BLaER1 treated with 17β-estradiol and CSF1 and Interleukin-3, amounts not matched to agents 10 nM and 100 nM (cell line): ENCODE data around the gene TSPAN13.

Experiments used
- H3K27ac ChIP-seq, 11 experiments: shearing (Covaris generic); formaldehyde crosslinking; 2 replicates each; pipeline ENCODE4 v1.8.1; 2022
- H3K27me3 ChIP-seq, 11 experiments: shearing (Covaris generic); formaldehyde crosslinking; 2 replicates each; pipeline ENCODE4 v1.8.1; 2022
- H3K36me3 ChIP-seq, 11 experiments: shearing (Covaris generic); formaldehyde crosslinking; 2 replicates each; pipeline ENCODE4 v1.8.1; 2022
- H3K4me1 ChIP-seq, 10 experiments: shearing (Covaris generic); formaldehyde crosslinking; 2 replicates each; pipeline ENCODE4 v1.8.1; 2022
- H3K4me2 ChIP-seq, 11 experiments: shearing (Covaris generic); formaldehyde crosslinking; 2 replicates each; pipeline ENCODE4 v1.8.1; 2022
- H3K4me3 ChIP-seq, 10 experiments: shearing (Covaris generic); formaldehyde crosslinking; 2 replicates each; pipeline ENCODE4 v1.8.1; 2022
- H3K9ac ChIP-seq, 11 experiments: shearing (Covaris generic); formaldehyde crosslinking; 2 replicates each; pipeline ENCODE4 v1.8.1; 2022
- H3K9me3 ChIP-seq, 11 experiments: shearing (Covaris generic); formaldehyde crosslinking; replicated peaks in 1 of 11; 2 replicates each; pipeline ENCODE4 v1.8.1; 2022
- H4K20me1 ChIP-seq, 11 experiments: shearing (Covaris generic); formaldehyde crosslinking; 2 replicates each; pipeline ENCODE4 v1.8.1; 2022
- Cebpa-rat ChIP-seq, 11 experiments: shearing (Covaris generic); IDR thresholded peaks; 2 replicates each; pipeline ENCODE4 v1.8.1; 2022

Gene TSPAN13

DNA sequence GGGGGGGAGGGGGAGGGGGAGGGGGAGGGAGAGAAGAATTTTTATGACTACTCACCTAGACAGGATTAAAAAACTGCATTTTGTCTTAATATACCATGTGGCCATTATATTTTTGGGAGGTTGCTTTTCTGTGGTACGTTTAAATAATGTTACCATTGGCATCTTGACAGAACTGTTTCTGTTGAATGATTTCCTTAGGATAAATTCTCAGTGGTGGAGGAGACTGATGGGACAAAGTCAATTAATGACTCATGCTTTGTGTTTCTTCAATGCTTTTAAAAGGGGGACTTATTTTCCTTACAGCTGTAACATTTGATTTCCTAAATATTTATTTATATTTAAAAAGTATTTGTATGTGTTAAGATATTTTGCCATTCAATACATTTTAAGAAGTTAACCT, 37.5 kb downstream of the TSPAN13 start:
- Histone ChIP-seq H3K36me3 (peaks cover 0 to 11% (median 7%) of the 10 kb centered on the region in 11 experiments; a peak in 4 of 22 replicates), H4K20me1 (no peaks in the 10 kb centered on the region)
- no peak for TF ChIP-seq Cebpa-rat (IDR thresholded peaks at IDR 0.05)

GRCh38 chr7:16791905-16792698, 38.5 kb downstream of the TSPAN13 start:
- Histone ChIP-seq H4K20me1 (no peaks in the 10 kb centered on the region), H3K4me2 (no peak overlapping the region), H3K36me3 (peaks cover 0 to 11% (median 7%) of the 10 kb centered on the region in 11 experiments; a peak in 4 of 22 replicates), H3K4me1 (peaks cover 0 to 6% (median 0%) of the 10 kb centered on the region in 10 experiments; a peak in 6 of 20 replicates), H3K27me3 (no peaks in the 10 kb centered on the region), H3K27ac (no peak overlapping the region), H3K9me3 (peaks cover 0 to 9% (median 0%) of the 10 kb centered on the region in 11 experiments; a peak in 1 of 22 replicates), H3K9ac (no peak overlapping the region), H3K4me3 (no peak overlapping the region)
- no peak for TF ChIP-seq Cebpa-rat (IDR thresholded peaks at IDR 0.05)

More for the DNA sequence above, 37.5 kb downstream of the TSPAN13 start:
- Histone ChIP-seq H3K9ac (no peak overlapping the region), H3K4me1 (peaks cover 0 to 6% (median 0%) of the 10 kb centered on the region in 10 experiments; a peak in 6 of 20 replicates), H3K4me2 (no peak overlapping the region), H3K27me3 (no peaks in the 10 kb centered on the region), H3K4me3 (no peak overlapping the region), H3K27ac (no peak overlapping the region), H3K9me3 (peaks cover 0 to 9% (median 0%) of the 10 kb centered on the region in 11 experiments; a peak in 1 of 22 replicates)

GRCh38 chr7:16794986-16795385, 41.4 kb downstream of the TSPAN13 start:
- Histone ChIP-seq H3K9ac (no peak overlapping the region), H3K27ac (no peak overlapping the region), H4K20me1 (no peaks in the 10 kb centered on the region), H3K9me3 (no peaks in the 10 kb centered on the region), H3K27me3 (no peaks in the 10 kb centered on the region), H3K36me3 (no peaks in the 10 kb centered on the region), H3K4me2 (peak overlapping the region in 3 of 11 experiments; percentile 7 to 41 (median 21); a peak in 5 of 22 replicates), H3K4me1 (peaks cover 0 to 6% (median 0%) of the 10 kb centered on the region in 10 experiments; a peak in 6 of 20 replicates), H3K4me3 (no peak overlapping the region)
- TF ChIP-seq Cebpa-rat (IDR thresholded peaks at IDR 0.05): no peak

- H3K4me1 ChIP-seq: peaks cover 0 to 6% (median 0%) of the 10 kb centered on the region in 10 experiments; a peak in 6 of 20 replicates
- H3K4me2 ChIP-seq: no peak overlapping the region
- H4K20me1 ChIP-seq: no peaks in the 10 kb centered on the region
- H3K27ac ChIP-seq: no peak overlapping the region
- no peak for TF ChIP-seq Cebpa-rat (IDR thresholded peaks at IDR 0.05)
- no peaks in the 10 kb centered on the region for H3K27me3 ChIP-seq
- H3K9me3 ChIP-seq: no peaks in the 10 kb centered on the region
- no peak overlapping the region for H3K9ac ChIP-seq
- H3K36me3 ChIP-seq: no peaks in the 10 kb centered on the region
- H3K4me3 ChIP-seq: no peak overlapping the region
These were observed 42.1 kb downstream of the TSPAN13 start for GRCh38 chr7:16795624-16796023.

- Histone ChIP-seq H3K4me2 (no peak overlapping the region), H3K9ac (no peak overlapping the region), H3K27me3 (no peaks in the 10 kb centered on the region), H3K4me1 (no peaks in the 10 kb centered on the region), H3K4me3 (no peak overlapping the region), H3K27ac (no peak overlapping the region), H4K20me1 (no peaks in the 10 kb centered on the region), H3K36me3 (no peaks in the 10 kb centered on the region), H3K9me3 (no peaks in the 10 kb centered on the region)
- TF ChIP-seq Cebpa-rat (IDR thresholded peaks at IDR 0.05): no peak
These were observed 47.6 kb downstream of the TSPAN13 start for GRCh38 chr7:16801111-16801542.

- H3K27me3 ChIP-seq: no peaks in the 10 kb centered on the region
- H3K36me3 ChIP-seq: no peaks in the 10 kb centered on the region
- H3K9ac ChIP-seq: no peak overlapping the region
- no peak for TF ChIP-seq Cebpa-rat (IDR thresholded peaks at IDR 0.05)
- H3K4me1 ChIP-seq: no peaks in the 10 kb centered on the region
- no peak overlapping the region for H3K4me2 ChIP-seq
- H3K4me3 ChIP-seq: no peak overlapping the region
- H3K9me3 ChIP-seq: no peaks in the 10 kb centered on the region
- H3K27ac ChIP-seq: no peak overlapping the region
- H4K20me1 ChIP-seq: no peaks in the 10 kb centered on the region
These were observed 48.0 kb downstream of the TSPAN13 start for GRCh38 chr7:16801579-16801978.

DNA sequence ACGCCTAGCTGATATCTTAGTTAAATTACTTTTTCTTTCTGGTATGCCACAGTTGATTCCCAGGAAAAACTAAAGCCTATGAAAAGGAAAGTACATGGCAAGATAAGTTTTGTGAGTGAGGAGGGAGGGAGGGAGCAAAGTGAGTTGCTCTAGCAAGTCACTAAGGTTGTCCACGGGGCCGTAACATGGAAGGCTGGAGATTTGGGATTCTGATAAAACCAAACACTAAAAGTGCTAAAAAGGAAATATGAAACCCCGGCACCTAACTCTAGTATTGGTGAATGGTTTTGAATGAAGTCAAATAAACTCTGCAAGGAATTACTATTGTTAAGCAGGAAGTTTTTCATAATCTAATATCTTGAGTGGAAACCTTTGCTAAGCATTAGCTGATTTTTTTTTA, 49.6 kb downstream of the TSPAN13 start:
- H3K27ac ChIP-seq: no peak overlapping the region
- no peak for TF ChIP-seq Cebpa-rat (IDR thresholded peaks at IDR 0.05)
- H3K4me2 ChIP-seq: no peak overlapping the region

DNA sequence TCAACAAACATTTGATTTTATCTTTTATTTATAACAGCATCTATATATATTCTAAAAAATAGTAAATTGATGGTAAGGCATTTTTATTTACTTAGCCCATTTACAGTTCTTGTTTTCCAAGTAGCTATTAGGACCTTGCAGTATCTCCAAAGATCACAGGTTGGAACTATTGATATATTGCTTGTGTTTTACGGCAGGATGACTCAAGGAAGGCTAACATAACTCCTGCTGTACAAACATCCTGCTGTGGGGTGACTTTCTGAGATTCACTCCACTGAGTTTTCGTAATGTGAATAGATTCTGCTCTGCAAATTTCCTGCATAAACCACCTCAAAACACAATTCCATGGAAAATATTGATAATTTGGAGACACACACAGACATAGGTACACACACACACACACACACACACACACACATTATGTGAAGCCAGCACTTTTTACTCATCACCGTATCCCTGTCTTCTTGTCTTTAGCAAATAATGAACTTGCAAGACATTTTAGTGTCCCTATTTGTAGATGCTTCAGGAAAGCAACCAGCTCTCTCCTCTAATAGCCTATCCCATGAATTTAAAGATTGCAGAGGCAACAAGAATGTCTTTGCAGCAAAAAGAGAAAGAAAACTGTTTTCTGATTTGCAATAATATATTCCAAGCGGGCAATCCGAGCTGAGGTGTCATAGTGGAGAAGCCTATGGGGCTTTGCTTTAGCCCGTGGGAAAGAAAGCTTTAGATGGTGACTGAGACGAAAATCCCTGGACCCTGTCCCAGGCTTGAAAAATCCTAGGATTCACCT, 50.5 kb downstream of the TSPAN13 start:
- no peak overlapping the region for H3K4me3 ChIP-seq
- H3K4me2 ChIP-seq: no peak overlapping the region
- no peak overlapping the region for H3K27ac ChIP-seq
- no peaks in the 10 kb centered on the region for H3K9me3 ChIP-seq
- no peaks in the 10 kb centered on the region for H4K20me1 ChIP-seq
- no peak for TF ChIP-seq Cebpa-rat (IDR thresholded peaks at IDR 0.05)
- no peaks in the 10 kb centered on the region for H3K27me3 ChIP-seq
- no peaks in the 10 kb centered on the region for H3K36me3 ChIP-seq
- no peaks in the 10 kb centered on the region for H3K4me1 ChIP-seq
- H3K9ac ChIP-seq: no peak overlapping the region

More for the DNA sequence above, 49.6 kb downstream of the TSPAN13 start:
- Histone ChIP-seq H3K9ac (no peak overlapping the region), H4K20me1 (no peaks in the 10 kb centered on the region), H3K4me1 (no peaks in the 10 kb centered on the region), H3K27me3 (no peaks in the 10 kb centered on the region), H3K36me3 (no peaks in the 10 kb centered on the region), H3K4me3 (no peak overlapping the region), H3K9me3 (no peaks in the 10 kb centered on the region)

GRCh38 chr7:16804674-16805439, 51.3 kb downstream of the TSPAN13 start, which contains the start of gene AGR2:
Gene AGR2 (minus strand): TSS chr7:16804999. CDS start chr7:16801796, 3,203 bp downstream.
- Histone ChIP-seq H3K4me2 (no peak within 1 kb of the TSS), H3K9ac (no peak within 1 kb of the TSS), H3K4me3 (no peak within 1 kb of the TSS), H3K4me1 (no peaks in the 10 kb centered on the region), H3K27me3 (no peaks in the 10 kb centered on the region), H3K36me3 (no peaks in the 10 kb centered on the region), H3K9me3 (no peaks in the 10 kb centered on the region), H3K27ac (no peak within 1 kb of the TSS), H4K20me1 (no peaks in the 10 kb centered on the region)
- TF ChIP-seq Cebpa-rat (IDR thresholded peaks at IDR 0.05): no peak
